HUES48 (cell line): ENCODE data around the gene DHX57.
A peak's percentile ranks its signal among the peaks of the same experiment; 100 is the strongest.

ENCODE experiments used
- H3K27ac ChIP-seq: one replicate; pipeline ENCODE4 v1.7.0; 2013; ENCODE audit warnings: low read depth, low read length, inconsistent platforms
- H3K27me3 ChIP-seq: 2 replicates; pipeline ENCODE4 v1.6.1; 2013; ENCODE audit warnings: mild to moderate bottlenecking, low read length; ENCODE audit not compliant: control insufficient read depth, insufficient read depth
- H3K36me3 ChIP-seq: 2 replicates; pipeline ENCODE4 v1.6.1; 2013; ENCODE audit warnings: low read length; ENCODE audit not compliant: control insufficient read depth, insufficient read depth
- H3K4me1 ChIP-seq: 2 replicates; pipeline ENCODE4 v1.6.1; 2013; ENCODE audit warnings: mild to moderate bottlenecking, low read length; ENCODE audit not compliant: control insufficient read depth, insufficient read depth
- H3K4me3 ChIP-seq: 2 replicates; pipeline ENCODE4 v1.5.1; 2013; ENCODE audit warnings: mild to moderate bottlenecking, low read depth, low read length
- H3K9ac ChIP-seq: 2 replicates; pipeline ENCODE4 v1.6.1; 2013; ENCODE audit warnings: mild to moderate bottlenecking, low read depth, low read length, moderate library complexity
- H3K9me3 ChIP-seq: 2 replicates; pipeline ENCODE4 v1.6.1; 2013; ENCODE audit warnings: low read length; ENCODE audit not compliant: control insufficient read depth, insufficient read depth

The DHX57 gene

DNA sequence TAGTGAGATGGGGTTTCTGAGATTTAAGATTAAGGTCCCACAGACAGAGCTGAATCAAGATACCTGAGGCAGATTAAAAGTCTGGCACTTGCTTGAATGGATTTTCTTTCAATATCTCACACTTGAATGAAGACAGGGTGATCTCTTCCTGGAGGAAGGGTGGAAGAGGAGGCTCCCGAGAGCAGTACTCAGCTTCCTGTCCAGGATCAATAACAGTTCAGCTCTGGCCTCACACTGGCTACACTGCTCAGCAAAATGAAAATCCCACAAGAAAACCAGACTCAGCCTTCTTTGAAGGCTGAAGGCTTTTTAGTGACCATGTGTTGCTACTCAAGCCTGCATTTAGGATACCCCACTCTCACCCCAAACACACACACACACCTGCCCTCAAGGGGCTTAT, 25.0 kb upstream of the DHX57 start:
- no peak overlapping the region for H3K27ac ChIP-seq
- H3K9ac ChIP-seq = no peak overlapping the region
- H3K36me3 ChIP-seq = no peaks in the 10 kb centered on the region
- no peaks in the 10 kb centered on the region for H3K4me1 ChIP-seq
- H3K27me3 ChIP-seq = no peaks in the 10 kb centered on the region
- no peak overlapping the region for H3K4me3 ChIP-seq
- no peaks in the 10 kb centered on the region for H3K9me3 ChIP-seq

DNA sequence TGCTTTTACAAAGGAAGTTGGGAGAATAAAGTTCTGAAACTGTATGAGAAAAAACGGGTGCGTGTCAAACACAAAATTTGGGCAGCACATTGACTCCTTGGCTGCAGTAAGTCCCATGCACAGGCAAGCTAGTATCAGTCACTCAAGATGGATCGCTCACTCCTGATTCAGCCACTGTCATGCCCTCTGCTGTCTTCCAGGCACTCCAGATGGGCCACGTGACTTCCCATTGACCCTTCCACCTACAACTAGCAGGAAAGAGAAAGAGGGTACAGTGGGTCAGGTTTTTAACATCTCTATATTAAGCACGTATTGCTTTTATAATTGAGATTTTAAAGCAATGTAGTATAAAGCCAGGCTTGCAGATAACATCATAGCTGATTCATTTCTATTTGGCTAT, 22.5 kb upstream of the DHX57 start:
- Histone ChIP-seq H3K36me3 (no peaks in the 10 kb centered on the region), H3K4me1 (no peaks in the 10 kb centered on the region), H3K9ac (no peak overlapping the region), H3K27ac (no peak overlapping the region), H3K9me3 (no peaks in the 10 kb centered on the region), H3K4me3 (no peak overlapping the region), H3K27me3 (no peaks in the 10 kb centered on the region)

DNA sequence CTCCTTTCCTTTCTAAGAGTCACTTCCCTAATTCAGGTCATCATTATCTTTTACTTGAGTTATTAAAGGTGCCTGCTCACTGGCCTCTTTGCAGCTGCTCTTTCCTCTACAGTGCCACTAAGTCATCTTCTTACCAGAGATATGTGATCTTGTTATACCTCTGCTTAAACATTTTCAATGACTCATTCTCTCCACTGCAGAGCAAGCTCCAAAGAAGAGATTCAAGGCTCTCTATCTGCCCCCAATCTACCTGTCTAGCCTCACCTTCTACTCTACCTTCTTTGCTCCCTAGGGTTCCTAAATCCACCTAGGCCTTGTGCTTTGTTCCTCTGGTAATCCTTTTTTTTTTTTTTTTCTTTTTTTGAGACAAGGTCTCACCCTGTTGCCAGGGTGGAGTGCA, 17.1 kb upstream of the DHX57 start:
- no peaks in the 10 kb centered on the region for H3K36me3 ChIP-seq
- H3K4me1 ChIP-seq = no peaks in the 10 kb centered on the region
- H3K27me3 ChIP-seq = no peaks in the 10 kb centered on the region

DNA sequence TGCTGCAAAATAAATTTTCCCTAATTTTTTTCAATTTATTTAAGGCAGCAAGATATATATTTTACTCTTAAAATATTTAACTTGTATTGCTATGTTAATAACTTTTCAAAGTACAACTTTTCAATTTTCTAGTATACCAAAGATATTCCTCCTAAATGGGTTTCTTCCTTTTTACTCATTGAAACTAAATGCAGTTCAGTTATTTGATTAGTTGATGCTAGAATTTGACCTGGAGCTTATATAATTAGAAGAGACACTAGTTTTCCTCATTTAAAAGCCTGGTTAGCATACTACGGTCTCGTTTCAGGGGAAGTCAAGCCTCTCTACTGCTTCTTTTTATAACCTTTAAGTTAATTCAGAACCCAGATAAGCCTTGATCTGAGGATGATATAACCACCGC, 13.8 kb upstream of the DHX57 start, which contains the start of gene ARHGEF33:
TSS of gene ARHGEF33 (plus strand) at position 301 of the 400 bp plus-strand sequence. CDS start 29,573 bp downstream, outside the sequence.
- H3K9ac ChIP-seq = no peak within 1 kb of the TSS
- H3K4me3 ChIP-seq = no peak within 1 kb of the TSS
- no peaks in the 10 kb centered on the region for H3K27me3 ChIP-seq
- H3K4me1 ChIP-seq = no peaks in the 10 kb centered on the region
- H3K27ac ChIP-seq = no peak within 1 kb of the TSS
- no peaks in the 10 kb centered on the region for H3K9me3 ChIP-seq
- H3K36me3 ChIP-seq = no peaks in the 10 kb centered on the region

More for the DNA sequence above, 17.1 kb upstream of the DHX57 start:
- Histone ChIP-seq H3K9ac (no peak overlapping the region), H3K9me3 (no peaks in the 10 kb centered on the region), H3K27ac (no peak overlapping the region), H3K4me3 (no peak overlapping the region)

DNA sequence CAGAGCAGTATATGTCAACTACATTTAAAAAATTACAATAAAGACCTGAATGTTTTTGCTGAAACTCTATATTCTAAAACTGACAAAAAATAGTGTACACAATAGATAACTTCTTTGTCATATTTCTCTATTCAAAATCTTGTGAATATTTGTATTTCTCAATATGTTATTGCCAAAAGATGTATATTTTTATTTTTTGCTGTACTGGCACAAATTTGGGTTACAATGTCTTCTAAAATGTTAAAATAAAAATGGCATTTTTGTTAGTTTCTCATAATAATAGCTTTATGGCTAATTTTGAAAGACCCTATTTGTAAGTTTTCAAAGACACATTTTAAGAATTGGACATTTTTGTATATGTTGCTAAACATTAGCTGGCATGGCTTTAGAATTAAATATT, 13.3 kb upstream of the DHX57 start:
- Histone ChIP-seq H3K4me3 (no peak overlapping the region), H3K36me3 (no peaks in the 10 kb centered on the region), H3K27me3 (no peaks in the 10 kb centered on the region), H3K9me3 (no peaks in the 10 kb centered on the region), H3K9ac (no peak overlapping the region), H3K4me1 (no peaks in the 10 kb centered on the region), H3K27ac (no peak overlapping the region)

DNA sequence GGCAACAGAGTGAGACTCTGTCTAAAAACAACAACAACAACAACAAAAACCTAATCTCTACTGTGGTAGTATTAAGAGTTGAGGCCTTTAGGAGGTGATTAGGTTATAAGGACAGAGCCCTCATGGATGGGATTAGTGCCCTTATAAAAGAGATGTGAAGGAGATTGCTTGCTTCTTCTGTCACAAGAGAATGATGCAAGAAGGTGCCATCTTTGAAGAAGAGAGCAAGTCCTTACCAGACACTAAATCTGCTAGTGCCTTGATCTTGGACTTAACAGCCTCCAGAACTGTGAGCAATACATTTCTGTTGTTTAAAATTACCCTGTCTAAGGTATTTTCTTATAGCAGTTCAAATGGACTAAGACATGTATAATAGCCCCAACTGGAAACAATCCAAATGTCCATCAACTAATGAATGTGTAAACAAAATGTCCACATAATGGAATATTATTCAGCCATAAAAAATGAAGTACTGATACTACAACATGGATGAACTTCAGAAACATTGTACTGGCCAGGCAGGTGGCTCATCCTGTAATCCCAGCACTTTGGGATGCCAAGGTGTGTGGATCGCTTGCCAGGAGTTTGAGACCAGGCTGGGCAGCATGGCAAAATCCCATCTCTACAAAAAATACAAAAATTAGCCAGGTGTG, 12.3 kb upstream of the DHX57 start:
- H3K9ac ChIP-seq = no peak overlapping the region

DNA sequence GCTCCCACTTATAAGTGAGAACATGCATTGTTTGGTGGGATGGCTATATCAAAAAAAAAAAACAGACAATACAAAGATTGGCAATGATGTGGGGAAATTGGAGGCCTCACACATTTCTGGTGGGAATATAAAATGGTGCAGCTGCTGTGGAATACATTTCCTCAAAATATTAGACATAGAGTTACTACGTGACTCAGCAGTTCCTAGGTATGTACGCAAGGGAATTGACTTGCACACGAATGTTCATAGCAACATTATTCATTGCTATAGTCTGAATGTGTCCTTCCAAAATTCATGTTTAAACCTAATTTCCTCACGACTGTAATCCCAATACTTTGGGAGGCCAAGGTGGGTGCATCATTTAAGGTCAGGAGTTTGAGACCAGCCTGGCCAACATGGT, 11.6 kb upstream of the DHX57 start:
- no peak overlapping the region for H3K4me3 ChIP-seq
- H3K9ac ChIP-seq = no peak overlapping the region
- H3K27me3 ChIP-seq = no peaks in the 10 kb centered on the region
- H3K36me3 ChIP-seq = no peaks in the 10 kb centered on the region
- H3K4me1 ChIP-seq = no peaks in the 10 kb centered on the region
- no peaks in the 10 kb centered on the region for H3K9me3 ChIP-seq
- no peak overlapping the region for H3K27ac ChIP-seq

More for the DNA sequence above, 12.3 kb upstream of the DHX57 start:
- Histone ChIP-seq H3K9me3 (no peaks in the 10 kb centered on the region), H3K4me1 (no peaks in the 10 kb centered on the region), H3K4me3 (no peak overlapping the region), H3K27ac (no peak overlapping the region), H3K27me3 (no peaks in the 10 kb centered on the region), H3K36me3 (no peaks in the 10 kb centered on the region)

DNA sequence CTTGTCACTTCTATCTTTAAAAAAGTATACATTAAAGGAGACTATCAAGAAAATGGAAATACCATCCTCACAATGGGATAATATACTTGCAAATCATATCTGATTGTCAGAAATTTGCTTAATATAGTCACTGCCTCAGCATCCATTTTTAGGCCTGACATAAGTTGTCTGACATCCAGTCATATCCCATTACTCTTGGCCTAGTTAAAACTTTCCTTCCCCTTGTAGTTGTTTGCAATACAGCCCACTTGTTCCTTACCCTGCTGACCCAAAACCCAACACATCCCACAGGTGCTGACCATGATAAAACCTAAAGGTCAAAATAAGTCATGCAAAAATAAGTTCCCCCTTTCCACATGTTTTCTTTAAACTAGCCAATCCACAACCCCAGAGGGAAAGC, 10.3 kb upstream of the DHX57 start:
- Histone ChIP-seq H3K4me1 (no peaks in the 10 kb centered on the region), H3K27ac (no peak overlapping the region), H3K9me3 (no peaks in the 10 kb centered on the region), H3K9ac (no peak overlapping the region), H3K36me3 (no peaks in the 10 kb centered on the region), H3K4me3 (no peak overlapping the region), H3K27me3 (no peaks in the 10 kb centered on the region)

DNA sequence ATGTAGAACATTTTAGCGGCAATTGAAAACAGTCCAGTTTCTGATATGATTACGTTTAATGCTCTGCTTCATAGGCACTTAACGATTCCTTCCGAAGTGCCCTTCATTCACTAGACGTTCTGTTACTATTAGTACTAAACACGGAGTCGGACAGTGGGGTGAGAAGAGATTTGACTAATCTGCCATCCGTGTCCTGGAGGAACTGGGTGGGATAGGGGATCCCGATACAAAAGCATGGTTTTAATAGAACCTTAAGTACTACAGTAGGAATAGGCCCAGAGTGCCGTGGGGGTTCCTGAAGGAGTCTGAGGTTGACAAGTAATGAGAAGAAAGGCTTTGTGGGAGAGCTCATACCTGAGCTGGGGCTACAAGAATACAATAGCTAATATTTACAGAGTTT, 673 bp upstream of the DHX57 start:
- H3K36me3 ChIP-seq = no peaks in the 10 kb centered on the region
- H3K27me3 ChIP-seq = no peaks in the 10 kb centered on the region
- peak overlapping the region; percentile 99 for H3K4me3 ChIP-seq
- 0 out of 2 replicates have a peak, but pooled peaks cover 5% of the 10 kb centered on the region for H3K4me1 ChIP-seq
- no peak overlapping the region for H3K27ac ChIP-seq
- H3K9ac ChIP-seq = no peak overlapping the region; the same call in 1 of the 2 replicates
- H3K9me3 ChIP-seq = no peaks in the 10 kb centered on the region

DNA sequence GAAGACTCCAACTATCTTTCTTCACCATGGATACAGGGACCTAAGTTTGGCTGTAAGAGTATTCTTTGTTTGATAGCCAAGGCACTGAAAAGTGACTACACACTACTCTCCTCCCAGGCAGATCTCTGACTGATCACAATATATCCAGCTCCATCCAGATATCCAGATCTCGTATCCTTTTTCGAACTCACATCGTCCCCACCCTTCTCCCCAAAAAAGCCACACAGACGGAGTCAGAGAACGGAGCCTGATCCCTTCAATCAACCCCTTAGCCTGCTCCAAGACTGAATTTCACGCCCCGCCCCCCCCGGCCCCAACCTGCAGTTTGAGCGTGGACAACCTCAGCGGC, 533 bp downstream of the DHX57 start:
- no peaks in the 10 kb centered on the region for H3K27me3 ChIP-seq
- peak overlapping the region; percentile 39 for H3K27ac ChIP-seq
- H3K4me3 ChIP-seq = peak overlapping the region; percentile 99
- H3K4me1 ChIP-seq = 0 out of 2 replicates have a peak, but pooled peaks cover 5% of the 10 kb centered on the region
- peak overlapping the region; percentile 80 for H3K9ac ChIP-seq
- no peaks in the 10 kb centered on the region for H3K36me3 ChIP-seq
- no peaks in the 10 kb centered on the region for H3K9me3 ChIP-seq

DNA sequence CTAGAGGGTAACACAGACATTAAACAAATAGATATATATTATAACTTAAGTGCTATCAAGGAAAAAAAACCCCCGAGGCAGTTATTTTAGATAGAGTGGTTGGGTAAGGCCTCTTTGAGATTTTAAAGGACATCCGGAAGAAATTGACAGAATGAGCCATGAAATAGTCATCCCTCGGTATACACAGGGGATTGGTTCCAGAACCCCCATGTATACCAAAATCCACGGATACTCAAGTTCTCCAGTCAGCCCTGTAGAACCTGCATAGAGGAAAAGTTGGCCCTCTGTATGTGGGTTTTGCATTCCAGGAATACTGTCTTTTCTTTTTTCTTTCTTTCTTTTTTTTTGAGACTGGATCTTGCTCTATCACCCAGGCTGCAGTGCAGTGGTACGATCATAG, 2.0 kb downstream of the DHX57 start:
- Histone ChIP-seq H3K27me3 (no peaks in the 10 kb centered on the region), H3K27ac (no peak overlapping the region), H3K4me1 (0 out of 2 replicates have a peak, but pooled peaks cover 5% of the 10 kb centered on the region), H3K9ac (no peak overlapping the region), H3K9me3 (no peaks in the 10 kb centered on the region), H3K4me3 (no peak overlapping the region), H3K36me3 (no peaks in the 10 kb centered on the region)
